Rectal smooth muscle tissue (tissue), 1 donor: ENCODE measurements around the gene SLC9C1.
A peak's percentile ranks its signal among the peaks of the same experiment; 100 is the strongest.

Experiments
- H3K27ac ChIP-seq: one replicate; pipeline ENCODE4 v1.7.0; 2013; ENCODE audit warnings: low read depth, low read length, inconsistent platforms
- H3K27me3 ChIP-seq: one replicate; pipeline ENCODE4 v1.7.0; 2013; ENCODE audit warnings: low read length; ENCODE audit not compliant: control insufficient read depth, insufficient read depth
- H3K36me3 ChIP-seq: one replicate; pipeline ENCODE4 v1.7.0; 2013; ENCODE audit warnings: low read length; ENCODE audit not compliant: control insufficient read depth, insufficient read depth
- H3K4me1 ChIP-seq: one replicate; pipeline ENCODE4 v1.7.0; 2013; ENCODE audit warnings: low read length; ENCODE audit not compliant: control insufficient read depth, insufficient read depth
- H3K4me3 ChIP-seq: one replicate; pipeline ENCODE4 v1.7.0; 2013; ENCODE audit warnings: low read length
- H3K9ac ChIP-seq: one replicate; pipeline ENCODE4 v1.7.0; 2013; ENCODE audit warnings: low read length

Gene SLC9C1

DNA sequence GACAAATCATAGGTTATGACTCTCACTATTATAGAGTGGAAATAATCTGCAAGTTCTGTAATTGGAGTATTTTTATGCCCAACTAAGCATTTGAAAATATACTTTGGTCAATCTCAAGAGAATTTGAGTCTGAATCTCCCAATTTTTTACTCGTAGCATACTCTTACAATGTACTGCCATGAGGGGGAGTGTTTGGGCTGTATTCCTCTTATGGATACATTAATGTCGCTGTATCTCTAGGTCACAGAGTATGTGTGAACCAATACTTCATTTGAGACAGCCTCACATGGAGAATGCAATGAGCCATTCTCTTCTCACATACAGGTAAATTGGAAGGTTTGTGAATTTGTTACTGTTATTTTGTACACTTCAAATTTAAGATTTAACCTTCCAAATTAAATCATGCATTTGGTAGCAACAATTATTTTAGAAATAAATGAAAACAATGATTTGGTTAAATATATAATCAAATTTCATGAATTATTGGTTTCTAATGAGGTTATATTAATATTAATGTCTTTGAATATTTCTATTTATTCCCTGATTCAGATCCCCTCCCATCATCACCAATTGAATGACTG lies 33.4 kb upstream of the SLC9C1 start:
- H3K9ac ChIP-seq: no peak overlapping the region
- H3K4me3 ChIP-seq: no peak overlapping the region
- no peaks in the 10 kb centered on the region for H3K36me3 ChIP-seq

DNA sequence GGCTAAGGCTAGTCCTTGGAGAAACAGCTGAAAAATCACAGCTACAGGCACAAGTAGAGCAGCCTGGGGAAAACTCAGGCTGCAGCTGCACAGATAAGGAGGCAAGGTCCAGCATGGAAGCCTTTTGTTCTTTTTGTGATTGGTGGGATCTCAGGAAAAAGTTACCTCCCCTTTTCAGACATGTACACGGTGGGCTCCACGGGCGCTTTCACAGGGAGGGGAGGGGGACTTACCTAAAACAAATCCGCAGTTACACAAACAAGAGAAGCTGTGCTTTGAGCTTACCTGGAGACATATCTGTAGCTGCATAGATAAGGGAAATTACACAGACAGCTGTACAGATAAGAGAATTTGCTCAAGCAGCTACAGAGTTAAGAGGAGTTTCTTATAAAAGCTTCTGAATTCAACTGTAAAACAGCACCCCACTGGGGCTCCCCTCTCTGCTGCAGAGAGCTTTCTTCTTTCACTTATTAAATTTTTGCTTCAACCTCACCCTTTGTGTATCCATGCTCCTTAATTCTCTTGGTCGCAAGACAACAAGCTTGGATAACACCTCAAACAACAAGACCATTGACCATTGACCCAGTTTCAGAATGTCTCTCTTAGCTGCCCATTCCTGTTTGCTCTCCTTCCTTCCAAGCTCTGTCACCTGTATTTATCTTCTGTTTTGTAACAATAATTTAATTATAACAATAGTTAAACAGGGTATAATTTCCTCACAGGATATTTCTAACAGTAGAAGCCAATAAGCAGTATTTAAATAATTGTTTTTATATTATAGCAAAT lies 28.0 kb upstream of the SLC9C1 start:
- no peak overlapping the region for H3K4me3 ChIP-seq
- H3K27me3 ChIP-seq: no peaks in the 10 kb centered on the region
- H3K27ac ChIP-seq: no peak overlapping the region
- no peaks in the 10 kb centered on the region for H3K4me1 ChIP-seq
- H3K9ac ChIP-seq: no peak overlapping the region
- no peaks in the 10 kb centered on the region for H3K36me3 ChIP-seq

More for the DNA sequence above, 33.4 kb upstream of the SLC9C1 start:
- no peaks in the 10 kb centered on the region for H3K27me3 ChIP-seq
- no peak overlapping the region for H3K27ac ChIP-seq
- H3K4me1 ChIP-seq: no peaks in the 10 kb centered on the region

DNA sequence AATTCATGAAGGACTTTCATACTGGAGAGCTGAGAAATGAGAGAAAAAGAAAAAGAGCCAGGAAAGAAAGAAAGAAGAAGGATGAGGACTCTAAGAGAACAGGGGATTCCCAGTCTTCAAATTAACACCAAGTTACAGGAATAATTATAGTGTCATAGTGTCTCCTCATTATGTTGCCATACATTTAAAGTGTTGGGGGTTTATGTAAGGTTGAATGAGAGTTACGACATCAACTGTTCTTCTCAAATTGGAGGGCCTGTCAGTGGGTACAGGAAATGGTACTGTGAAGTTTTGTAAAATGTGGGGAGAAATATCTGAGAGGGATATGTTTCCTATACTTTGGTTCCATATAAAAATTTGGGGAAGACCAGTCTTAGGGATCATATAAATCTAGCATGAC lies 26.7 kb upstream of the SLC9C1 start:
- H3K27ac ChIP-seq: no peak overlapping the region
- no peaks in the 10 kb centered on the region for H3K36me3 ChIP-seq
- H3K27me3 ChIP-seq: no peaks in the 10 kb centered on the region
- no peaks in the 10 kb centered on the region for H3K4me1 ChIP-seq
- no peak overlapping the region for H3K9ac ChIP-seq
- no peak overlapping the region for H3K4me3 ChIP-seq

DNA sequence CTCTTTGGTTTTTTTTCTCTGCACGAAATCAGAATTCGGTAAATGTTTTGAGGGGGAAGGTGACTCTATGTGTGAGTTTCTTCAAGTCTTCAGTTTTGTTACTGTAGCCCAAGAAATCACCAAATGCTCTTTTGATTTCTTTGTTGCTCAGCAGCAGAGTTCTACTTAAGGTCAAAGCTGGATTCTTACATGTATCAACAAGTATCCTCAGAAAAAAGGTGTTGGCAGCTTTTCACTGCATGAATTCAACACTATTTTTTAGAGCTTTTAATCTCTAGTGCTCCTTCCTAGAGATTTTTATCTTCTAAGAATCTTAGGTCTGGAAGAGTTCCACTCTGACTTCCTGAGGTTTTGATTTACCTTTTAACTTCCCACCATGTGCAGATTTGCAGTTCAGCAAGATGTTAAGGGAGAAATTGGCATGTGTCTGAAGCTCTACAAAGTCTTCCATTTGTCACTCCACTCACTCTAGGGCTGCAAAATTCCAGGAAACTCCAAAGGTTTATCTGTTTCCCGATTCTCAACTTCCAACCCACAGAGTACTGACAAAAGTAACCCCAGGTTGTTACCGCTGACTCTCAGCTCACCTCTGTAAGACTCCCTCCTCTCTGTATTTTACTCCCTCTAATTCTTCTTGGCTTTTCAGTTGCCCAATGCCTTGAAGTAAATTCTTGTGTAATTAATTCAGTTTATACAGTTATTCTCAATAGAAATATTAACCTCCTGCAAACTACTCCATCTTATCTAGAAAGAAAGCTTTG lies 25.7 kb upstream of the SLC9C1 start:
- H3K36me3 ChIP-seq: no peaks in the 10 kb centered on the region
- H3K27ac ChIP-seq: no peak overlapping the region
- no peak overlapping the region for H3K4me3 ChIP-seq
- H3K27me3 ChIP-seq: no peaks in the 10 kb centered on the region
- no peak overlapping the region for H3K9ac ChIP-seq
- no peaks in the 10 kb centered on the region for H3K4me1 ChIP-seq

DNA sequence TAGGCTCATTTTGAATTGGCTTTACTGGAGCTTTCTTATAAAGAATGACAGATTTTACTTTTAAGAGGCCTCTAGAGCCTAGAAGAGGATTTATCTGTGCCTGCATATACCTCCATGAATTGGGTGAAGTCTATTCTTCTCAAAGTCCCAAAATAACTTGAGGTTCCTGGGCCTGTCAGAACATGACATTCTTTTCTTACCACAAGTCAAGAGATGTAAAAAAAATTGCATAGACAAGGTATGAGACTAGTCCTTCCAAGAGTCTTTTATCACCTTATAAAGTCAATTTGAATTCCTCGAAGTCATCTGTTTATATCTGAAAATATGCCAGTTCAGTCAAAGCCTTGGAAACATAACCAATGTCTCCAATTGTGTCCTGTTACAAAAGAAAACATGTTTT lies 21.8 kb upstream of the SLC9C1 start:
- Histone ChIP-seq H3K4me1 (no peaks in the 10 kb centered on the region), H3K27me3 (no peaks in the 10 kb centered on the region), H3K27ac (no peak overlapping the region), H3K36me3 (no peaks in the 10 kb centered on the region), H3K9ac (no peak overlapping the region), H3K4me3 (no peak overlapping the region)

DNA sequence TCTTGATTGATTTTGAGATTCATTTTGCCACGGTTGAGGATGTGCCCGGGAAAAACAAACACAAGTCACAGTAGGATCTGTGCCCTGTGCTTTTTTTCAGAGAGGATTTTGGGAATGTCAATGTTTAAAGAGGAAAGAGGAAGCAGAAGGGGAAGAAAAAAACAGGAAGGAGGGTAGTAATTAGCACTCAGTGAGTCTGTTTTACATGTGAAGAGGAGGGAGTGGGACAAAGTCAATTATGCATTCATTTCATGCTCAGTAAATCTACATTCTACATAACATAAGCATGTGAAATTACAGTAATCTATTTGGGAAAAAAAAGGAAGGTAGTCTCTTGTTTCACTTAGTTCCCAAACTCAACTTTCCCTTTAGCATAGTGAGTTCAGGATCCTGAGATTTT lies 20.6 kb upstream of the SLC9C1 start:
- Histone ChIP-seq H3K9ac (no peak overlapping the region), H3K36me3 (no peaks in the 10 kb centered on the region), H3K27ac (no peak overlapping the region), H3K27me3 (no peaks in the 10 kb centered on the region), H3K4me1 (no peaks in the 10 kb centered on the region), H3K4me3 (no peak overlapping the region)

DNA sequence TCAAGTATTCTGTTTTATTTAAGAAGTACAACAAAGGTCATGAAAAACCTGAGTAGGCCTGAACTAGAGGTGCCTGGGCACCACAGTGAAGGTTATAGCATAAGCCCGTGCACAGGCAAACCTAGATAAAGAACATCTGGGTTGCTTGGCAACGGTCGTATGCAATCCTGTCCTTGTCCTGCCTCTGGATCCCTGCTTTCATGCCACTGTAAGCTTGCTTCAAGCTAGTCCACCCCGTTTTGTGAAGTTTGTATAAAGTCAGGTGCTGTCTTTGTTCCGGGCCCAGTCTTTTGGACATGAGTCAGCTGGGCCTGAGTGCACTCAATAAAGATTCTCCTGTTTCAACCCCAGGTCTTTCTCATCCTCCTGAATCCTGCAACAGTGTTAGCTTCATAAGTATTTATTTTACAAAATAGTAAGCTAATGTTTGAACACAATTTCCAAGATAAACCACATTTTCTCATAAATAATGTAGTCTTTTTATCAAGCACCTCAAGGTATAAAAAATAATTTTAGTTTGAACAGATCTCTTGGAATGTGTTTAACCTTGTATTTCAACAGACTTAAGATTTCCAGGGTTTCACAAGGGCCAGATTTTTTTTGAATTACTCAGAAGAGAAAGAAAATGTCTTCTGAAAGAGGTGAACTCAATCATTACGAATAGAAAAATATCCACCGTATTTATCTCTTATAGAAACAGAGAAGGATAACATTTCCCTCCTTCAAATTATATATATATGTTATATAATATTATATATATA lies 14.3 kb upstream of the SLC9C1 start:
- Histone ChIP-seq H3K27me3 (no peaks in the 10 kb centered on the region), H3K4me1 (peaks cover 1% of the 10 kb centered on the region), H3K9ac (no peak overlapping the region), H3K27ac (no peak overlapping the region), H3K4me3 (no peak overlapping the region), H3K36me3 (no peaks in the 10 kb centered on the region)

DNA sequence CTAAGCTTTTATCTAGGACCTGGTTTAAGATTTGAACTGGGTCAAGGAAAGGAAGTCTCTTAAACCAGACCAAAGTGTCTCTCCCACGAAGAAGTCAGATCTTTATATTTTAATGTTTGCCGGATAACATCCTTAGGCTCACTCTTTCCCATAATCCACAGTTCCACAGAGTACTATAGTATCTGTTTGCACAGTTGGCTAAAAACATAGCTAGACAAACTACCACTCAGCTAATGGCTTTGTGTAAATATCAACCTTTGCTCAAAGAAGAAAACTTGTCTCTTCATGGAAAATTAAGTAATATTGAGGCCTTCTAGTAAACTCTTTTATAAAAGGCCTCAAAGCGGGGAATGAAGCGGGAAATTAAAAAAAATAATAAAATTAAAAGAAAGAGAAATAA lies 13.5 kb upstream of the SLC9C1 start:
- Histone ChIP-seq H3K4me3 (no peak overlapping the region), H3K27me3 (no peaks in the 10 kb centered on the region), H3K4me1 (peaks cover 6% of the 10 kb centered on the region), H3K36me3 (no peaks in the 10 kb centered on the region), H3K9ac (no peak overlapping the region), H3K27ac (no peak overlapping the region)

DNA sequence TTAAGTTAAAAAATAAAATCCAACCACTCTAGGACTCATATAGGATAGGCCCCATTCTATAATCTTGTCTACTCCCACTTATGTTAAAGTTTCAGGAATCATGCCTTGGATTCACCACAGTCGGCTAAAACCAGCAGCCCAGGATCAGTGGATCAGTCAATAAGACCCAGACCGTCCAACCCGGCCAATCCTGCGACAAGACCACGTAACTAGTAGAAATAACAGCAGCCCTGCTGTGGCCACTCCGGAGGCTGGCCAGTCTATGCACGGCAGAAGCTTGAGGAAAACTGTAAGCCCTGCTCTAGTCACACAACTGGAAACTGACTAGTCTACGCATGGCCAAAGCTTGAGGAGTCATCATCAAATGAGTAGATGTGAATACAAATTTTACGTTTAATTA lies 12.8 kb upstream of the SLC9C1 start:
- no peaks in the 10 kb centered on the region for H3K27me3 ChIP-seq
- H3K4me3 ChIP-seq: no peak overlapping the region
- H3K36me3 ChIP-seq: no peaks in the 10 kb centered on the region
- no peak overlapping the region for H3K27ac ChIP-seq
- H3K4me1 ChIP-seq: peaks cover 6% of the 10 kb centered on the region
- H3K9ac ChIP-seq: no peak overlapping the region

DNA sequence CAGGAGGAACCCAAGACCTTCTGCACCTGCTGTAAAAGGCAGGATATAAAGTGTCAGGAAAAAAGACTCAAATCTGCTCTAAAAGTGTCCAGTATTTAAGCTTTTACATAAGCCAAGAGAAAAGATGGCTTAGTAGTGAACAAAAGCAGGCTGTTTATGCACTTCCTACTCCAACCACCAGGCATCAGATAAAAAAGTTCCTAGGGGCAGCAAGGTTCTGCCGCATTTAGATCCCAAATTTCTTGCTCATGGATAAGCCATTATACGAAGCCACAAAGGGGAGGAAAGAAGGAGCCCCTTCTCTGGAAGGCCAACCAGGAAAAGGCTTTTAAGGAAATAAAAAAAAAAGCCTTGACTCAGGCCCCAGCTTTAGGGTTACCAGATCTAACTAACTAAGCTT lies 10.6 kb upstream of the SLC9C1 start:
- Histone ChIP-seq H3K36me3 (no peaks in the 10 kb centered on the region), H3K4me3 (peak overlapping the region; percentile 68), H3K27ac (no peak overlapping the region), H3K27me3 (no peaks in the 10 kb centered on the region), H3K9ac (no peak overlapping the region), H3K4me1 (peaks cover 6% of the 10 kb centered on the region)

DNA sequence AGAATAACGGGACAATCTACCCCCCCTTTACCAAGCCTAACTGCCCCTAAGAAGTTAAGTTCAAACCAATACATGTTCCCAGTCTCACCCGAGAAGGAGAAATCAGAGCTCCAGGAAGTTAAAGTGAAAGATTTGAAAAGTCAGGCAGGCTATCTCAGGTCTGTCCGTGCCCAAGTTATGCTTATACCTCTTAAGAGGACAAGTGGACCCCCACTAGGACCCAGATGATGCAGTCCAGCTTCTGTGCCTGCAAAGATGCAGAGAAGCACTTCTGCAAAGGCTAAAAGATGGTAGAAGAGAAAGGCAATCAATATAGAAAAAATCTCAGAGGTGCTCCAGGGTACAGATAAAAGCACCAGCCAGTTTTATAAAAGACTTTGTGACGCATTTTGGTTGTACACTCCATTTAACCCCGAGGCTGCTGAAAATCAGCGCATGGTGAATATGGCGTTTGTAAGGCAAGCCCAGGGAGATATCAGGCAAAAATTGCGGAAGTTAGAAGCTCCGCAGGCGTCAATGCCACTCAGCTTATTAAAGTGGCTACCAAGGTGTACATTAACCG lies 9.8 kb upstream of the SLC9C1 start:
- Histone ChIP-seq H3K4me1 (peaks cover 6% of the 10 kb centered on the region), H3K36me3 (no peaks in the 10 kb centered on the region), H3K27ac (no peak overlapping the region), H3K27me3 (no peaks in the 10 kb centered on the region), H3K4me3 (peak overlapping the region; percentile 68), H3K9ac (peak overlapping the region; percentile 10)
